PFSK-1 (cell line): Measurements from ENCODE around the gene RAB42.

Experiments used
- FOXP2 ChIP-seq: optimal IDR thresholded peaks from 2 replicates; pipeline ENCODE3; 2011; ENCODE audit warnings: borderline replicate concordance, control low read depth, inconsistent platforms; ENCODE audit not compliant: insufficient read depth; ENCODE audit errors: extremely low read length, extremely low read depth
- POLR2AphosphoS5 ChIP-seq: IDR thresholded peaks from 2 replicates; pipeline ENCODE4 v1.6.1; 2012; ENCODE audit warnings: low read depth, mild to moderate bottlenecking, control low read depth, low read length, moderate library complexity
- REST ChIP-seq, 2 experiments: IDR thresholded peaks; 2 replicates each; pipeline versions ENCODE4 v1.6.1 to v1.8.0; 2011 to 2012; ENCODE audit warnings: low read depth in 2 of 2, low read length in 2 of 2, control low read depth in 1 of 2, inconsistent platforms in 1 of 2, mild to moderate bottlenecking in 1 of 2, moderate library complexity in 1 of 2; ENCODE audit not compliant: insufficient read depth in 1 of 2
- SIN3A ChIP-seq: IDR thresholded peaks from 2 replicates; pipeline ENCODE4 v1.6.1; 2012; ENCODE audit warnings: mild to moderate bottlenecking, low read length, moderate library complexity, borderline replicate concordance; ENCODE audit not compliant: insufficient read depth
- TAF1 ChIP-seq: IDR thresholded peaks from 2 replicates; pipeline ENCODE4 v1.6.1; 2012; ENCODE audit warnings: low read length, control low read depth, borderline replicate concordance; ENCODE audit not compliant: insufficient read depth

Gene RAB42

GRCh38 chr1:28640766-28641165 lies 48.7 kb downstream of the RAB42 start:
- no peak for TF ChIP-seq SIN3A
- TF ChIP-seq REST (IDR thresholded peaks at IDR 0.05; ENCODE audit: insufficient read depth in 1 of 2, low read depth in 2 of 2, low read length in 2 of 2) = no peak
- TF ChIP-seq POLR2AphosphoS5 = no peak
- TF ChIP-seq FOXP2 = no peak
- no peak for TF ChIP-seq TAF1

- no peak for TF ChIP-seq TAF1
- TF ChIP-seq POLR2AphosphoS5 = no peak
- no peak for TF ChIP-seq FOXP2
- peak; percentile 17; the same call in 1 of the 2 replicates for TF ChIP-seq SIN3A
- TF ChIP-seq REST (IDR thresholded peaks at IDR 0.05; ENCODE audit: insufficient read depth in 1 of 2, low read depth in 2 of 2, low read length in 2 of 2) = no peak
Observed at GRCh38 chr1:28642056-28642846, 50.2 kb downstream of the RAB42 start.

GRCh38 chr1:28642847-28643635 lies 51.0 kb downstream of the RAB42 start, which contains the start of gene TAF12:
Gene TAF12, minus strand, starts transcription at chr1:28643067. Its CDS starts 20,986 bp downstream, at chr1:28622081.
- TF ChIP-seq REST (IDR thresholded peaks at IDR 0.05; ENCODE audit: insufficient read depth in 1 of 2, low read depth in 2 of 2, low read length in 2 of 2) (peak in 1 of 2 experiments; percentile 39; a peak in 1 of 4 replicates), POLR2AphosphoS5 (peak; percentile 97), FOXP2 (peak; percentile 72), SIN3A (peak; percentile 56; the same call in 1 of the 2 replicates), TAF1 (peak; percentile 97)

- TF ChIP-seq SIN3A = no peak
- TF ChIP-seq FOXP2 = no peak
- TF ChIP-seq TAF1 = no peak
- TF ChIP-seq REST (IDR thresholded peaks at IDR 0.05; ENCODE audit: insufficient read depth in 1 of 2, low read depth in 2 of 2, low read length in 2 of 2) = no peak
- no peak for TF ChIP-seq POLR2AphosphoS5
Observed at GRCh38 chr1:28644494-28644893, 52.4 kb downstream of the RAB42 start.
